Lower leg skin (tissue), 4 donors: ENCODE data around the gene IL32. TPM values are rescaled to one million over a fixed set of nuclear protein-coding genes. Genes with fewer than 3 reads are reported as not detected.

Experiments
- DNase-seq, 2 donors: peaks; one replicate each; pipeline ENCODE4 v3.0.0-alpha.2; 2019; ENCODE audit warnings: low spot score in 2 of 2
- H3K4me3 ChIP-seq: fragments of 200-600 bp; sonication (generic); 2 replicates; pipeline ENCODE4 v1.5.1; 2017; ENCODE audit warnings: mild to moderate bottlenecking, low read depth; ENCODE audit not compliant: poor library complexity, severe bottlenecking
- CTCF ChIP-seq, 3 donors: fragments of 450-650 bp; IDR thresholded peaks; one replicate each; pipeline ENCODE4 v1.5.1; 2016; ENCODE audit warnings: antibody characterized with exemption in 3 of 3, mild to moderate bottlenecking in 3 of 3, moderate library complexity in 2 of 3
- POLR2A ChIP-seq, 2 donors: fragments of 450-650 bp; IDR thresholded peaks; one replicate each; pipeline ENCODE4 v1.6.1; 2016 to 2017; ENCODE audit warnings: antibody characterized with exemption in 2 of 2, mild to moderate bottlenecking in 1 of 2, moderate library complexity in 1 of 2
- WGBS, 2 donors: methylation state at CpG; one replicate each; pipeline ENCODE4 v1.1.5; 2018; 5-methylcytosine and 5-hydroxymethylcytosine counted together
- intact Hi-C: fragments of 100-400 bp; cut with DNase I; formaldehyde crosslinking; loops from one replicate; pipeline ENCODE4 v1.15.0; 2023; ENCODE audit warnings: low total_unique reads
- total RNA-seq, 4 donors: library from RNA; depleted of rRNA; stranded (reverse); fragments of >200 nt; gene quantifications; one replicate each; pipeline ENCODE4 v1.1.0, GENCODE V29; 2016

Gene IL32
- total RNA-seq, 4 donors from 2014 or later: 0.80 to 7.2 (median 5.1) TPM

DNA sequence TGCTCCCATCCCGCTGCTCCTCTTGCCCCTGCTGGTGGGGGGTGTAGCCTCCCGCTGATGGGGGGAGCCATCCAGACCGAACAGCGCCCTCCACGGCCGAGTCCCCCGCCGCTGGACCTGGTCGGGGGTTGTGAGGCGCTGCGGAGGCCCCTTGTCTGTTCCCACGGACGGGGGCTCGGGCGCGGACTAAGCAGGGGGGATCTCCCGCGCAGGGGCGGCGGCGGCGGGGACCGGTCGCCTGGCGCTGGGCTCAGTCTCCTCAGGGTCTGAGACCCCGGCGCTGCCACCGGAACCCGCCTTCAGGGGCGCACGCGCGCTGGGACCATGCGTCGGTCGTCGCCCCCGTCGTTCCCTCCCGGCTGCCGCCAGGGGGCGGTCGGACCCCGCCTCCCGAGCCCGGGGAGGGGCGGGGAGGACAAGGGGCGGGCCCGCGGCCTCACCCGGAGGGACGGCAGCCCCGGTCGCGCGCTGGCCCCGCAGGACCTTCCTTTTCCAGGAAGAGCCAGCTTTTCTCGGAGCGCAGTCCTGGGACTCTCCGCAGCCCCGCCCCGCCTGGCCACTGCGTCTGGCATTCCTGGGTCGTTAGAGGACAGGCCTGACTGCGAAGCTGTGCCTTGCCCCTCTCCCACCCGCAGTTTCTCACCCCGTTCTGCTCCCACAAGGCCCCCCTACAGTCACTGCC, 6.3 kb upstream of the IL32 start:
- intact Hi-C loops: no loop called here
- 0 to 1% methylated on average over 14 to 27 of the region's 67 CpGs for WGBS, 2 donors
- peak overlapping the region; percentile 50 for H3K4me3 ChIP-seq
- peak; percentile 67 to 96 for DNase-seq
- no peak for TF ChIP-seq CTCF (IDR thresholded peaks at IDR 0.05)
- no peak for TF ChIP-seq POLR2A (IDR thresholded peaks at IDR 0.05)

DNA sequence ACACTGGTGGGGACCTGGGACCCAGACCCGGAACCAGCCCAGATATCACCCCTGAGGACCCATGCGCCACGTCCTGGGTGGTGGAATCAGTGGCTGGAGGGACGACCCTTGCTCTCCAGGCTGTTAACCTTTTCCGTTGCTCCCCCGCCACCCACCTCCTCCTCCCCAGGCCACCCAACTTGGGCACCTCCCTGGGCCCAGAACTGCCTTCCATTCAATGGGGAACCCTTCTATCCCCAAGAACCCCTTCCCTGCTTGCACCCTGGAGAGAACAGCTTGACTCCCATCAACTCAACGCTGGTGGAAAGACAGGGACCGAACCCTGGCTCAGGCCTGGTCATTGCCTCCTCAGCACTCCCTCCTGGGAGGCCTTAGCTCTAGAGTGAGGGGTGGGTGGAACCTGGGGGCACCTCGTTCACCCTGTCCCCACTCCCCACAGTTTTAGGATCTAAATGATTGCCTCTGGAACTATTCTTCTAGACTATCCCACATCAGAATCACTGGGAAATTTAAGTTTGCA, 5.7 kb upstream of the IL32 start:
- intact Hi-C loops: no loop called here
- 54 to 57% methylated on average over 8 to 9 of the region's 9 CpGs for WGBS, 2 donors
- H3K4me3 ChIP-seq: peak overlapping the region; percentile 22
- no peak for TF ChIP-seq CTCF (IDR thresholded peaks at IDR 0.05)
- no peak for DNase-seq

GRCh38 chr16:3060339-3061127, 4.9 kb upstream of the IL32 start:
- intact Hi-C loops: no loop called here
- no peak overlapping the region for H3K4me3 ChIP-seq
- no peak for DNase-seq
- 76 to 85% methylated on average over 14 of the region's 14 CpGs for WGBS, 2 donors
- TF ChIP-seq CTCF (IDR thresholded peaks at IDR 0.05) (no peak), POLR2A (IDR thresholded peaks at IDR 0.05) (no peak)

GRCh38 chr16:3062553-3062952, 2.9 kb upstream of the IL32 start:
- no peak overlapping the region for H3K4me3 ChIP-seq
- TF ChIP-seq POLR2A (IDR thresholded peaks at IDR 0.05) (no peak), CTCF (IDR thresholded peaks at IDR 0.05) (no peak)
- intact Hi-C loops: no loop called here
- WGBS, 2 donors: 91 to 92% methylated on average over 6 of the region's 6 CpGs
- no peak for DNase-seq

DNA sequence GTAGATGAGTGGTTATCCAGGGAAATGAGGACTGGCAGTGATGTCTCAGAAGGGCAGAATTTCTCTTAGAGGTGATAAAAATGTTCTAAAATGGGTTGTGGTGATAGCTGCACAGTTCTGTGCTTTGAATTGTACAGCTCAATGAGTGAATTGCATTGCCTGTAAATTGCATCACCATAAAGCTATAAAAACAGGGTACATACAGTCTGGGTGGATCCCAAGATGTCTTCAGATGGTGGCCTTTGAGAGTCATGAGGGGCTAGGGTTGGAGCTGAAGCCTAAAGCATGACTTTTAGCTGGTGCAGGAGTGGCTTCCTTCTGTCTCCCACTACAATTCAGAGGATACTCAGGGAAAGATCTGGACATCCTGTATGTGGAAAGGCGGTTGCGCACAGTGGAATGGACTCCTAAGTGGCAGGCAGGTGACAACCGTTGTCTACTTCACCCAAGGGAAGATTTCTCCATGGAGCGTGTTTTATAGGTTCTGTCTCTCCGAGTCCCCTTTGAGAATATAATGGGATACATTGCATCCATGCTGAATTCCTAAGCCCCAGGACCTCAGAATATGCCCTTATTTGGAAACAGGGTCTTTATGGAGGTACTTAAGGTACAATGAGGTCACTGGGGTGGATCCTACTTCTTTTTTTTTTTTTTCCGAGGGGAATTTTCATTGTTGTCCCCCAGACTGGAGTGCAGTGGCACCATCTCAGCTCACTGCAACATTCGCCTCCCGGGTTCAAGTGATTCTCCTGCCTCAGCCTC, 1.6 kb upstream of the IL32 start:
- no peak overlapping the region for H3K4me3 ChIP-seq
- 96 to 97% methylated on average over 8 of the region's 8 CpGs for WGBS, 2 donors
- intact Hi-C loops: no loop called here
- TF ChIP-seq POLR2A (IDR thresholded peaks at IDR 0.05) (no peak), CTCF (IDR thresholded peaks at IDR 0.05) (no peak)
- no peak for DNase-seq
